ENCODE results near the gene TBCA. TPM values are rescaled to one million over a fixed set of nuclear protein-coding genes. Genes with fewer than 3 reads are reported as not detected.
A peak's percentile ranks its signal among the peaks of the same experiment; 100 is the strongest.

The TBCA gene
- total RNA-seq, 2 experiments from 2014 or later, result 168 to 190 TPM

GRCh38 chr5:77784735-77785134 is 8.6 kb upstream of the TBCA start:
- DNase-seq, result no peak
- no peaks in the 10 kb centered on the region for H3K9me3 Mint-ChIP-seq
- H3K4me3 Mint-ChIP-seq, result no peak overlapping the region
- no peak overlapping the region for H3K27ac Mint-ChIP-seq
- intact Hi-C loops (cut with micrococcal nuclease), result no loop called here
- CTCF ChIA-PET, result no interaction called here
- no peaks in the 10 kb centered on the region for H3K27me3 Mint-ChIP-seq (ENCODE audit: low read depth)
- no peaks in the 10 kb centered on the region for H3K36me3 Mint-ChIP-seq (ENCODE audit: low read depth)
- H3K4me1 Mint-ChIP-seq (ENCODE audit: low read depth), result no peaks in the 10 kb centered on the region

GRCh38 chr5:77781076-77781475 is 4.9 kb upstream of the TBCA start:
- H3K9me3 Mint-ChIP-seq, result no peaks in the 10 kb centered on the region
- H3K27me3 Mint-ChIP-seq (ENCODE audit: low read depth), result no peaks in the 10 kb centered on the region
- no peak overlapping the region for H3K27ac Mint-ChIP-seq
- CTCF ChIA-PET, result no interaction called here
- H3K36me3 Mint-ChIP-seq (ENCODE audit: low read depth), result no peaks in the 10 kb centered on the region
- intact Hi-C loops (cut with micrococcal nuclease), result no loop called here
- peaks cover 8% of the 10 kb centered on the region for H3K4me1 Mint-ChIP-seq (ENCODE audit: low read depth)
- no peak overlapping the region for H3K4me3 Mint-ChIP-seq
- no peak for DNase-seq

GRCh38 chr5:77778881-77779438 is 2.8 kb upstream of the TBCA start:
- Mint-ChIP-seq H3K27ac (no peak overlapping the region), H3K36me3 (ENCODE audit: low read depth) (peaks cover 13% of the 10 kb centered on the region), H3K4me1 (ENCODE audit: low read depth) (peaks cover 21% of the 10 kb centered on the region), H3K4me3 (no peak overlapping the region), H3K27me3 (ENCODE audit: low read depth) (no peaks in the 10 kb centered on the region), H3K9me3 (no peaks in the 10 kb centered on the region)
- CTCF ChIA-PET, result interaction anchor here (0.6 kb wide), 1 partner anchor 235 kb away, joined by 5 read pairs; no protein-coding TSS in a partner anchor
- intact Hi-C loops (cut with micrococcal nuclease), result loop anchor here (5.0 kb wide), 3 partner anchors 402 to 1733 kb away; partner anchors contain the start of gene HOMER1
- no peak for DNase-seq

GRCh38 chr5:77778398-77778797 is 2.3 kb upstream of the TBCA start:
- intact Hi-C loops (cut with micrococcal nuclease), result loop anchor here (5.0 kb wide), 3 partner anchors 401 to 1734 kb away; partner anchors contain the start of gene HOMER1
- H3K9me3 Mint-ChIP-seq, result no peaks in the 10 kb centered on the region
- peaks cover 26% of the 10 kb centered on the region for H3K4me1 Mint-ChIP-seq (ENCODE audit: low read depth)
- H3K27ac Mint-ChIP-seq, result no peak overlapping the region
- H3K4me3 Mint-ChIP-seq, result no peak overlapping the region
- no peak for DNase-seq
- CTCF ChIA-PET, result no interaction called here
- no peaks in the 10 kb centered on the region for H3K27me3 Mint-ChIP-seq (ENCODE audit: low read depth)
- H3K36me3 Mint-ChIP-seq (ENCODE audit: low read depth), result peaks cover 16% of the 10 kb centered on the region

- CTCF ChIA-PET, result no interaction called here
- H3K4me1 Mint-ChIP-seq (ENCODE audit: low read depth), result peaks cover 31% of the 10 kb centered on the region
- no peaks in the 10 kb centered on the region for H3K27me3 Mint-ChIP-seq (ENCODE audit: low read depth)
- intact Hi-C loops (cut with micrococcal nuclease), result loop anchor here (2.0 to 5.0 kb wide), 6 partner anchors 115 to 1734 kb away; partner anchors contain the start of genes AP3B1, ARSB and HOMER1
- H3K9me3 Mint-ChIP-seq, result no peaks in the 10 kb centered on the region
- peaks cover 16% of the 10 kb centered on the region for H3K36me3 Mint-ChIP-seq (ENCODE audit: low read depth)
- H3K27ac Mint-ChIP-seq, result no peak overlapping the region
- no peak for DNase-seq
- H3K4me3 Mint-ChIP-seq, result no peak overlapping the region
Observed at GRCh38 chr5:77777911-77778310, 1.8 kb upstream of the TBCA start.

DNA sequence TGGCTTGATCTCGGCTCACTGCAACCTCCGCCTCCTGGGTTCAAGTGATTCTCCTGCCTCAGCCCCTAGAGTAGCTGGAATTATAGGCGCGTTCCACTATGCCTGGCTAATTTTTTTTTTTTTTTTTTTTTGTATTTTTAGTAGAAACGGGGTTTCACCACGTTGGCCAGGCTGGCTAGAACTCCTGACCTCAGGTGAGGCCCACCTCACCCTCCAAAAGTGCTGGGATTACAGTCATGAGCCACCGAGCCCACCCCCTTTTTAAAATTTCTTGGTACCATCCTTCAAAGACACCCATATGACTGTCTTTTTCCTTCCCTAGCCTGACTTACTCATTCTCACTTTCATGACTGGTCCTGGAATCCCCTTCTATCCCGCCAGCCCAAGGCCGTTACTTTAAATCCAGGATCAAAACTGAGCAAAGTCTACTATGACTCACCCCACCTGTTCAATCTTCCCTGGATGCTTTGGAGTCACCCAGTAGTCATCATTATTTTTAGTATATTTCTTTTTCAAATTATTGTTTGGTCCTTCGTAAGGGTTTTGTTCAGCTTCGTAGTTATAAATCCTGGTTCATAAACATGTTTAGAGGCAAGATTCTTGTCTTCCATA is 1.2 kb upstream of the TBCA start:
- H3K27ac Mint-ChIP-seq, result peak overlapping the region; percentile 27
- peak; percentile 38 for DNase-seq
- H3K4me3 Mint-ChIP-seq, result peak overlapping the region; percentile 9
- no peaks in the 10 kb centered on the region for H3K9me3 Mint-ChIP-seq
- peaks cover 34% of the 10 kb centered on the region for H3K4me1 Mint-ChIP-seq (ENCODE audit: low read depth)
- CTCF ChIA-PET, result no interaction called here
- no peaks in the 10 kb centered on the region for H3K27me3 Mint-ChIP-seq (ENCODE audit: low read depth)
- intact Hi-C loops (cut with micrococcal nuclease), result loop anchor here (2.0 to 5.0 kb wide), 6 partner anchors 115 to 1735 kb away; partner anchors contain the start of genes AP3B1, ARSB and HOMER1
- H3K36me3 Mint-ChIP-seq (ENCODE audit: low read depth), result peaks cover 16% of the 10 kb centered on the region

GRCh38 chr5:77776554-77777206 is 541 bp upstream of the TBCA start:
- Mint-ChIP-seq H3K36me3 (ENCODE audit: low read depth) (peaks cover 17% of the 10 kb centered on the region), H3K4me3 (peak overlapping the region; percentile 93), H3K9me3 (no peaks in the 10 kb centered on the region), H3K27me3 (ENCODE audit: low read depth) (no peaks in the 10 kb centered on the region), H3K27ac (peak overlapping the region; percentile 96), H3K4me1 (ENCODE audit: low read depth) (peaks cover 39% of the 10 kb centered on the region)
- intact Hi-C loops (cut with micrococcal nuclease), result loop anchor here (1.0 to 5.0 kb wide), 9 partner anchors 114 to 1736 kb away; partner anchors contain the start of genes AP3B1, ARSB, HOMER1 and WDR41
- no peak for DNase-seq
- CTCF ChIA-PET, result no interaction called here

- peak overlapping the region; percentile 94 for H3K27ac Mint-ChIP-seq
- peak overlapping the region; percentile 93 for H3K4me3 Mint-ChIP-seq
- peaks cover 30% of the 10 kb centered on the region for H3K36me3 Mint-ChIP-seq (ENCODE audit: low read depth)
- no peaks in the 10 kb centered on the region for H3K9me3 Mint-ChIP-seq
- peaks cover 53% of the 10 kb centered on the region for H3K4me1 Mint-ChIP-seq (ENCODE audit: low read depth)
- no peaks in the 10 kb centered on the region for H3K27me3 Mint-ChIP-seq (ENCODE audit: low read depth)
- CTCF ChIA-PET, result interaction anchor here (0.7 to 0.8 kb wide), 2 partner anchors 519 to 623 kb away, joined by 3 read pairs; no protein-coding TSS in a partner anchor
- DNase-seq, result no peak
- intact Hi-C loops (cut with micrococcal nuclease), result loop anchor here (5.0 kb wide), 3 partner anchors 398 to 1737 kb away; partner anchors contain the start of gene HOMER1
Observed at GRCh38 chr5:77774981-77775789, 954 bp downstream of the TBCA start.

- H3K4me3 Mint-ChIP-seq, result peak overlapping the region; percentile 40
- CTCF ChIA-PET, result no interaction called here
- H3K36me3 Mint-ChIP-seq (ENCODE audit: low read depth), result peaks cover 35% of the 10 kb centered on the region
- no peak for DNase-seq
- H3K27me3 Mint-ChIP-seq (ENCODE audit: low read depth), result no peaks in the 10 kb centered on the region
- H3K4me1 Mint-ChIP-seq (ENCODE audit: low read depth), result peaks cover 59% of the 10 kb centered on the region
- no peak overlapping the region for H3K27ac Mint-ChIP-seq
- intact Hi-C loops (cut with micrococcal nuclease), result no loop called here
- no peaks in the 10 kb centered on the region for H3K9me3 Mint-ChIP-seq
Observed at GRCh38 chr5:77773734-77774280, 2.3 kb downstream of the TBCA start.

DNA sequence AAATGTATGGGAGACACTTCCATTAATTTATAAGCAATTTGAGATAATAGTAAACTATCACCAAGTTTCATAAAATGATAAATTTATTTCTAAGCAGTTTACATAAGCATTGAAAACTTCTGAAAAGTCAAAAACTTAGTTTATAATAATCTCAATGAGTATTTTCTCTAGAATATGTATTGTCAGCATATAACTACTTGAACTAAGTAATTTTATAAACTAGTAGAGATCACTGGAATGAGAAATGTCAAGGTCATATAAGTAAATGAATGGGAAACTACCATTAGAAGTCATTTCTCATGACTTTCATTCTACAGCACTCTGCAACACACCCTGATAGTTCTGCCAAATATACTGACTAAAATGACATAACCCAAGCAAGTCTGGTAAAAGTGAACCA is 3.4 kb downstream of the TBCA start:
- Mint-ChIP-seq H3K27me3 (ENCODE audit: low read depth) (no peaks in the 10 kb centered on the region), H3K36me3 (ENCODE audit: low read depth) (peaks cover 39% of the 10 kb centered on the region), H3K4me1 (ENCODE audit: low read depth) (peaks cover 61% of the 10 kb centered on the region), H3K4me3 (no peak overlapping the region), H3K27ac (no peak overlapping the region), H3K9me3 (no peaks in the 10 kb centered on the region)
- DNase-seq, result no peak
- intact Hi-C loops (cut with micrococcal nuclease), result no loop called here
- CTCF ChIA-PET, result interaction anchor here (0.7 kb wide), 1 partner anchor 97 kb away, joined by 3 read pairs; no protein-coding TSS in a partner anchor

- Mint-ChIP-seq H3K27ac (no peak overlapping the region), H3K4me3 (no peak overlapping the region), H3K4me1 (ENCODE audit: low read depth) (peaks cover 63% of the 10 kb centered on the region), H3K36me3 (ENCODE audit: low read depth) (peaks cover 51% of the 10 kb centered on the region), H3K9me3 (peaks cover 1% of the 10 kb centered on the region), H3K27me3 (ENCODE audit: low read depth) (no peaks in the 10 kb centered on the region)
- CTCF ChIA-PET, result no interaction called here
- DNase-seq, result no peak
- intact Hi-C loops (cut with micrococcal nuclease), result no loop called here
Observed at GRCh38 chr5:77771452-77771851, 4.7 kb downstream of the TBCA start.
